A673 (cell line): ENCODE data around the gene SEPTIN1.

ENCODE experiments used
- EZH2 ChIP-seq: fragments of 200-600 bp; sonication (generic); IDR thresholded peaks from 2 replicates; pipeline ENCODE4 v1.6.1; 2017; ENCODE audit warnings: borderline replicate concordance, low read depth, mild to moderate bottlenecking, mixed read lengths, antibody characterized with exemption, low read length; ENCODE audit not compliant: poor library complexity, severe bottlenecking
- TF ChIP-seq, protein P1 (sequence below): fragments of 300-800, 200-600 bp; sonication (generic); conservative IDR thresholded peaks from 2 replicates; pipeline ENCODE4 v1.5.1; 2017; ENCODE audit warnings: low read depth, mild to moderate bottlenecking, antibody characterized with exemption, low read length, moderate library complexity, mixed read lengths

DNA sequence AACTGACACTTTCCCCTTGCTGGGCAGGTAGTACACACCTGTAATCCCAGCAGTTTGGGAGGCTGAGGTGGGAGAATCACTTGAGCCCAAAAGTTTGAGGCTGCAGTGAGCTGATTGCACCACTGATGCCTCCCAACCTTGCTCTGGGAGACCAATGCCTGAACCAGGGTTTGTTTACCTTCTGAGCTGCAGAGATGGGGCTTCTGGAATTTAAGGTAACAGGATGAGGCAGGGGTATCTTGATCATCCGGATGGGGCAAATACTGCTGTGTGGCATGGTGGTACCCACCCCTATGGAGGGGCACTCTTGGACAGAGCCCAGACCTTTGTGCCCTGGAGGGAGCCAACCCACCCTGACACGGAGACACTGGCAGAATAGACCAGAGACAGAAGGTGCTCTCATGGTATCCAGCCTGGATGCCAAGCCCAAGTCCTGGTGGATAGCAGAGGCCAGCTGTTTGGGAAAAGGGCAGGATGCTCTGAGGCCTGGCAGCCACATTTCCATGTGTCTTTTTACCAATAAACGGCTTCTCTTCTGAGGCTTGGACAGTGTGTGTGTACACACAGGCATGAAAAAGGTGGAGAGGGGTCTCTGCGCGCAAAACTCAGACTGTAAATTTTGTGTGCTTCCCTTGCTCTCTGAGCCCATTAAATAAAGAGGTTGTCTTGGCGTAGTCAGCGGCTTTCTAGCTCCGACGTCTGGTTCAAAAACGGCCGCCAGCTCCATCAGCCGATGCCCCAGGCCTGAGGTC is 17.2 kb upstream of the SEPTIN1 start:
- TF ChIP-seq EZH2, result no peak
- TF ChIP-seq, protein P1, sequence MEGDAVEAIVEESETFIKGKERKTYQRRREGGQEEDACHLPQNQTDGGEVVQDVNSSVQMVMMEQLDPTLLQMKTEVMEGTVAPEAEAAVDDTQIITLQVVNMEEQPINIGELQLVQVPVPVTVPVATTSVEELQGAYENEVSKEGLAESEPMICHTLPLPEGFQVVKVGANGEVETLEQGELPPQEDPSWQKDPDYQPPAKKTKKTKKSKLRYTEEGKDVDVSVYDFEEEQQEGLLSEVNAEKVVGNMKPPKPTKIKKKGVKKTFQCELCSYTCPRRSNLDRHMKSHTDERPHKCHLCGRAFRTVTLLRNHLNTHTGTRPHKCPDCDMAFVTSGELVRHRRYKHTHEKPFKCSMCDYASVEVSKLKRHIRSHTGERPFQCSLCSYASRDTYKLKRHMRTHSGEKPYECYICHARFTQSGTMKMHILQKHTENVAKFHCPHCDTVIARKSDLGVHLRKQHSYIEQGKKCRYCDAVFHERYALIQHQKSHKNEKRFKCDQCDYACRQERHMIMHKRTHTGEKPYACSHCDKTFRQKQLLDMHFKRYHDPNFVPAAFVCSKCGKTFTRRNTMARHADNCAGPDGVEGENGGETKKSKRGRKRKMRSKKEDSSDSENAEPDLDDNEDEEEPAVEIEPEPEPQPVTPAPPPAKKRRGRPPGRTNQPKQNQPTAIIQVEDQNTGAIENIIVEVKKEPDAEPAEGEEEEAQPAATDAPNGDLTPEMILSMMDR, result no peak
